ENCODE measurements around the gene IQCC. TPM values are rescaled to one million over a fixed set of nuclear protein-coding genes. Genes with fewer than 3 reads are reported as not detected.

IQCC gene
- total and polyA plus RNA-seq, 4 donors: 1.6 to 3.8 (median 2.5) TPM

DNA sequence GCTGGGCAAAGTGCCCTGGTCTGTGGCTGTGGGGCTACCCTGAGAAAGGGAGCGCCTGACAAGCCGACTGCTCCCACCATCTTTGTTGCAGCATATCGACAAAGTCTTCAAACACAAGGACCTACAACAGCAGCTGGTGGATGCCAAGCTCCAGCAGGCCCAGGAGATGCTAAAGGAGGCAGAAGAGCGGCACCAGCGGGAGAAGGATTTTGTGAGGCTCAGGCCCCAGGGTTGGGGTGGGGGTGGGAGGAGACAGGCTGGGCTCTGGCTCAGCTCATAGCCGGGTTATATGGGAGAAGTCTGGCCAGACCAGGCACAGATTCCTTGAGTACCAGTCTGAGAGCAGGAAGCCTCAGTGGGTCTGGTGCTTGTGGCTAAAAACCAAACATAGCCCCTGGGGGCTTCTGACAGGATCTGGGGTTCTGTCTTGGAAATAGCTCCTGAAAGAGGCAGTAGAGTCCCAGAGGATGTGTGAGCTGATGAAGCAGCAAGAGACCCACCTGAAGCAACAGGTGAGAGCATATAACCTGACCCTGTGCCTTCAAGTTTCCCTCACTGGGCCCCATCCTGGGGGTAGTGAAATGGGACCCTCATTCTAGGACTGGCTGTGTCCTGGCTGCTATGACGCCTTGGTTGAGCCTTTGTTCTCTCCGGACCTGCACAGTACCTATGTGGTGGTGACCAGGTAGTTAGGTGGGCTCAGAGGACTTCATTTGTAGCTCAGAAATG lies 13.1 kb upstream of the IQCC start:
- no peak overlapping the region for H3K4me3 ChIP-seq
- 97 to 98% methylated on average over 8 of the region's 8 CpGs for WGBS, 2 donors
- H3K9me3 ChIP-seq (ENCODE audit: control insufficient read depth in 4 of 4, insufficient read depth in 3 of 4, low read length in 3 of 4): no peaks in the 10 kb centered on the region
- ATAC-seq (ENCODE audit: insufficient read depth, low FRiP score) (no peak), DNase-seq (no peak)
- no peaks in the 10 kb centered on the region for H3K4me1 ChIP-seq (ENCODE audit: control insufficient read depth in 5 of 5, insufficient read depth in 5 of 5, low read length in 5 of 5)
- H3K36me3 ChIP-seq (ENCODE audit: control insufficient read depth in 4 of 4, insufficient read depth in 4 of 4, low read length in 4 of 4): peaks cover 56 to 81% (median 62%) of the 10 kb centered on the region in 4 donors
- no peaks in the 10 kb centered on the region for H3K27me3 ChIP-seq (ENCODE audit: control insufficient read depth in 3 of 3, insufficient read depth in 3 of 3, low read length in 2 of 3)
- TF ChIP-seq, protein P1, sequence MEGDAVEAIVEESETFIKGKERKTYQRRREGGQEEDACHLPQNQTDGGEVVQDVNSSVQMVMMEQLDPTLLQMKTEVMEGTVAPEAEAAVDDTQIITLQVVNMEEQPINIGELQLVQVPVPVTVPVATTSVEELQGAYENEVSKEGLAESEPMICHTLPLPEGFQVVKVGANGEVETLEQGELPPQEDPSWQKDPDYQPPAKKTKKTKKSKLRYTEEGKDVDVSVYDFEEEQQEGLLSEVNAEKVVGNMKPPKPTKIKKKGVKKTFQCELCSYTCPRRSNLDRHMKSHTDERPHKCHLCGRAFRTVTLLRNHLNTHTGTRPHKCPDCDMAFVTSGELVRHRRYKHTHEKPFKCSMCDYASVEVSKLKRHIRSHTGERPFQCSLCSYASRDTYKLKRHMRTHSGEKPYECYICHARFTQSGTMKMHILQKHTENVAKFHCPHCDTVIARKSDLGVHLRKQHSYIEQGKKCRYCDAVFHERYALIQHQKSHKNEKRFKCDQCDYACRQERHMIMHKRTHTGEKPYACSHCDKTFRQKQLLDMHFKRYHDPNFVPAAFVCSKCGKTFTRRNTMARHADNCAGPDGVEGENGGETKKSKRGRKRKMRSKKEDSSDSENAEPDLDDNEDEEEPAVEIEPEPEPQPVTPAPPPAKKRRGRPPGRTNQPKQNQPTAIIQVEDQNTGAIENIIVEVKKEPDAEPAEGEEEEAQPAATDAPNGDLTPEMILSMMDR (IDR thresholded peaks at IDR 0.05; ENCODE audit: control extremely low read depth, extremely low read depth): no peak
- H3K27ac ChIP-seq (ENCODE audit: low read depth in 1 of 2, low read length in 1 of 2): no peak overlapping the region
- no peak overlapping the region for H3K9ac ChIP-seq (ENCODE audit: insufficient read depth in 1 of 2, low read length in 2 of 2)

DNA sequence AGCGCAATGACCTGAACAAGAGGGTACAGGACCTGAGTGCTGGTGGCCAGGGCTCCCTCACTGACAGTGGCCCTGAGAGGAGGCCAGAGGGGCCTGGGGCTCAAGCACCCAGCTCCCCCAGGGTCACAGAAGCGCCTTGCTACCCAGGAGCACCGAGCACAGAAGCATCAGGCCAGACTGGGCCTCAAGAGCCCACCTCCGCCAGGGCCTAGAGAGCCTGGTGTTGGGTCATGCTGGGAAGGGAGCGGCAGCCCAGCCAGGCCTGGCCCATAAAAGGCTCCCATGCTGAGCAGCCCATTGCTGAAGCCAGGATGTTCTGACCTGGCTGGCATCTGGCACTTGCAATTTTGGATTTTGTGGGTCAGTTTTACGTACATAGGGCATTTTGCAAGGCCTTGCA lies 10.5 kb upstream of the IQCC start:
- H3K9ac ChIP-seq (ENCODE audit: insufficient read depth in 1 of 2, low read length in 2 of 2): no peak overlapping the region
- peaks cover 0 to 7% (median 0%) of the 10 kb centered on the region in 5 donors for H3K4me1 ChIP-seq (ENCODE audit: control insufficient read depth in 5 of 5, insufficient read depth in 5 of 5, low read length in 5 of 5)
- no peaks in the 10 kb centered on the region for H3K27me3 ChIP-seq (ENCODE audit: control insufficient read depth in 3 of 3, insufficient read depth in 3 of 3, low read length in 2 of 3)
- no peak overlapping the region for H3K27ac ChIP-seq (ENCODE audit: low read depth in 1 of 2, low read length in 1 of 2)
- no peak for ATAC-seq (ENCODE audit: insufficient read depth, low FRiP score)
- 96% methylated on average over 6 of the region's 6 CpGs for WGBS, 2 donors
- H3K36me3 ChIP-seq (ENCODE audit: control insufficient read depth in 4 of 4, insufficient read depth in 4 of 4, low read length in 4 of 4): peaks cover 39 to 61% (median 45%) of the 10 kb centered on the region in 4 donors
- TF ChIP-seq, protein P1 (IDR thresholded peaks at IDR 0.05; ENCODE audit: control extremely low read depth, extremely low read depth): no peak
- H3K4me3 ChIP-seq: no peak overlapping the region
- DNase-seq: no peak
- H3K9me3 ChIP-seq (ENCODE audit: control insufficient read depth in 4 of 4, insufficient read depth in 3 of 4, low read length in 3 of 4): no peaks in the 10 kb centered on the region

DNA sequence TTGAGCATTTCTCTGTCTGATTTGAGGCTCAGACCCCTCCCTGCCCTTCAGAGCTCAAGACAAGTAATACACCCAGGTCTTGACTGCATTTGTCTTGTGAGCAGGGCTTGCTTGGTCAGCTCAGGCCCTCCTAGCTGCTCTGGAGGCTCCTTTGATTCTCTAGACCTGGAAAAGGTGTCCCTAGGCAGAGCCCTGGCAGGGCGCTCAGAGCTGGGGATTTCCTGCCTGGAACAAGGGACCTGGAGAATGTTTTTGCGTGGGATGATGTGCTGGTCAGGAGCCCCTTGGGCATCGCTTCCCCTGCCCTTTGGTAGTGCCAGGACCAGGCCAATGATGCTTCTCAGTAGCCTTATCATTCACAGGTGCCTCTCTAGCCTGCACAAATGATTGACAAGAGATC lies 9.9 kb upstream of the IQCC start:
- Histone ChIP-seq H3K27ac (ENCODE audit: low read depth in 1 of 2, low read length in 1 of 2) (no peak overlapping the region), H3K9me3 (ENCODE audit: control insufficient read depth in 4 of 4, insufficient read depth in 3 of 4, low read length in 3 of 4) (no peaks in the 10 kb centered on the region), H3K4me3 (no peak overlapping the region), H3K27me3 (ENCODE audit: control insufficient read depth in 3 of 3, insufficient read depth in 3 of 3, low read length in 2 of 3) (no peaks in the 10 kb centered on the region), H3K36me3 (ENCODE audit: control insufficient read depth in 4 of 4, insufficient read depth in 4 of 4, low read length in 4 of 4) (peaks cover 34 to 57% (median 40%) of the 10 kb centered on the region in 4 donors), H3K4me1 (ENCODE audit: control insufficient read depth in 5 of 5, insufficient read depth in 5 of 5, low read length in 5 of 5) (peaks cover 0 to 8% (median 0%) of the 10 kb centered on the region in 5 donors), H3K9ac (ENCODE audit: insufficient read depth in 1 of 2, low read length in 2 of 2) (no peak overlapping the region)
- no peak for ATAC-seq (ENCODE audit: insufficient read depth, low FRiP score)
- no peak for DNase-seq
- TF ChIP-seq, protein P1 (IDR thresholded peaks at IDR 0.05; ENCODE audit: control extremely low read depth, extremely low read depth): no peak
- WGBS, 2 donors: 91 to 100% methylated on average over 3 of the region's 3 CpGs
